Mammary epithelial cell (primary cell): ENCODE results near the gene KCNJ6.

ENCODE experiments used
- EZH2 ChIP-seq: IDR thresholded peaks from 2 replicates; pipeline ENCODE4 v1.6.1; 2012; ENCODE audit warnings: low read length, inconsistent platforms, borderline replicate concordance
- TF ChIP-seq, protein P1 (sequence below), 2 donors: IDR thresholded peaks in 1 of 2; conservative IDR thresholded peaks in 1 of 2; 2 replicates each; pipeline ENCODE4 v1.5.1; 2011 to 2012; ENCODE audit warnings: inconsistent platforms in 2 of 2, low read length in 2 of 2, mild to moderate bottlenecking in 2 of 2, control low read depth in 1 of 2, low read depth in 1 of 2; ENCODE audit not compliant: insufficient read depth in 1 of 2; ENCODE audit errors: extremely low read depth in 1 of 2

DNA sequence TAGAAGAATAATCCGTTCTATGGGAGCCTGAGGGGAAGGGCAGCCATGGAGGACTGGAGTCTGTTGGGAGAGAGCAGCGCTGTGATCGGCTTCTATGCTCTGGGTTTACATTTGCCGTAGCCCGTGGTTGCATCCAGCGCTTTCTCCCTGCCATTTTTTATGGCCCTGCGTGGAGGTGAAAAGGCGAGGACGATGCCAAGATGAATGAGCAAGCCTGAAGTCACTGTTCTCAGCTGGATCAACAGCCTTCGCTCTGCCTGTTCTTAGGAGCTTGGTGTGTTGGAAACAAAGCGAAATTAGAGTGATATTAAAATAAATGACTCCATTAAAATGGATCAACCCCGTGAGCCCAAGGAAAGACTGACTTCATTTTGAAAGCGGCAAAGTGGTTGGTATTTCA, 120.2 kb downstream of the KCNJ6 start:
- TF ChIP-seq, protein P1, sequence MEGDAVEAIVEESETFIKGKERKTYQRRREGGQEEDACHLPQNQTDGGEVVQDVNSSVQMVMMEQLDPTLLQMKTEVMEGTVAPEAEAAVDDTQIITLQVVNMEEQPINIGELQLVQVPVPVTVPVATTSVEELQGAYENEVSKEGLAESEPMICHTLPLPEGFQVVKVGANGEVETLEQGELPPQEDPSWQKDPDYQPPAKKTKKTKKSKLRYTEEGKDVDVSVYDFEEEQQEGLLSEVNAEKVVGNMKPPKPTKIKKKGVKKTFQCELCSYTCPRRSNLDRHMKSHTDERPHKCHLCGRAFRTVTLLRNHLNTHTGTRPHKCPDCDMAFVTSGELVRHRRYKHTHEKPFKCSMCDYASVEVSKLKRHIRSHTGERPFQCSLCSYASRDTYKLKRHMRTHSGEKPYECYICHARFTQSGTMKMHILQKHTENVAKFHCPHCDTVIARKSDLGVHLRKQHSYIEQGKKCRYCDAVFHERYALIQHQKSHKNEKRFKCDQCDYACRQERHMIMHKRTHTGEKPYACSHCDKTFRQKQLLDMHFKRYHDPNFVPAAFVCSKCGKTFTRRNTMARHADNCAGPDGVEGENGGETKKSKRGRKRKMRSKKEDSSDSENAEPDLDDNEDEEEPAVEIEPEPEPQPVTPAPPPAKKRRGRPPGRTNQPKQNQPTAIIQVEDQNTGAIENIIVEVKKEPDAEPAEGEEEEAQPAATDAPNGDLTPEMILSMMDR (conservative IDR thresholded peaks at IDR 0.05 in 1 of 2, IDR thresholded peaks at IDR 0.05 in 1 of 2; ENCODE audit: extremely low read depth in 1 of 2, insufficient read depth in 1 of 2, low read depth in 1 of 2, low read length in 2 of 2): no peak
- TF ChIP-seq EZH2: no peak
